Measurements from ENCODE around the gene NT5DC4.

DNA sequence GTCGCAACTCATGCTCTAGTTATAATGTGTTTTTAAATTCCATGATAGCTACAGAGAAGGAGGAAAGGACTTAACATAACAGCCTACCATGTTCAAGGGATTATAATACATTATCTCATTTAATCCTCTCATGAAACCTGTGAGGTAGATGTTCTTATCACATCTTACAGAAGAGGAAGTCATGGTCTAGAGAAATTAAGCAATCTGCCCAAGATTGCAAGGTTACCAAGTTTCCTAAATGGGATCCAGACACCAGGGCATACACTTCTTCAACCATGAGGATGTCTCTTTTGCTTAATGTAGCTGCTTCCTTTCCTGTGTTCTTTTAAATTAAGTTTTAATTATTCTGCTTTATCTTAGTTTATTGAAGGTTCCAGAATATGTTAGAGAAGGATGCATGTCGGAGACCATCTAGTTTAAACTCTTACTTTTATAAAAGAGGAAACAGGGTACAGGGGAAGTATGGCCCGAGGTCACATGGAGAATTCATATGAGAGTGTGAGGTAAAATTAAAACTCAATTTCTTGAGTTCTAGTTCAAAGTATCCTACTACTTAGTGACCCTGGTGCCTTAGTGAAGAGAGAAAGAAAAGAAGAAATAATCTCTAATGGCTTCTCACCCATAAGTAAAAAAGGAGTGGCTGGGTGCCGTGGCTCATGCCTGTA lies 67.0 kb downstream of the NT5DC4 start:
- no peak for TF ChIP-seq EGR1 (IDR thresholded peaks at IDR 0.05; ENCODE audit: low read depth in 2 of 2)
- TF ChIP-seq YY1 (IDR thresholded peaks at IDR 0.05), result no peak
- TF ChIP-seq, protein P1, sequence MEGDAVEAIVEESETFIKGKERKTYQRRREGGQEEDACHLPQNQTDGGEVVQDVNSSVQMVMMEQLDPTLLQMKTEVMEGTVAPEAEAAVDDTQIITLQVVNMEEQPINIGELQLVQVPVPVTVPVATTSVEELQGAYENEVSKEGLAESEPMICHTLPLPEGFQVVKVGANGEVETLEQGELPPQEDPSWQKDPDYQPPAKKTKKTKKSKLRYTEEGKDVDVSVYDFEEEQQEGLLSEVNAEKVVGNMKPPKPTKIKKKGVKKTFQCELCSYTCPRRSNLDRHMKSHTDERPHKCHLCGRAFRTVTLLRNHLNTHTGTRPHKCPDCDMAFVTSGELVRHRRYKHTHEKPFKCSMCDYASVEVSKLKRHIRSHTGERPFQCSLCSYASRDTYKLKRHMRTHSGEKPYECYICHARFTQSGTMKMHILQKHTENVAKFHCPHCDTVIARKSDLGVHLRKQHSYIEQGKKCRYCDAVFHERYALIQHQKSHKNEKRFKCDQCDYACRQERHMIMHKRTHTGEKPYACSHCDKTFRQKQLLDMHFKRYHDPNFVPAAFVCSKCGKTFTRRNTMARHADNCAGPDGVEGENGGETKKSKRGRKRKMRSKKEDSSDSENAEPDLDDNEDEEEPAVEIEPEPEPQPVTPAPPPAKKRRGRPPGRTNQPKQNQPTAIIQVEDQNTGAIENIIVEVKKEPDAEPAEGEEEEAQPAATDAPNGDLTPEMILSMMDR (IDR thresholded peaks at IDR 0.05; ENCODE audit: low read depth, low read length, missing input control), result no peak
- no peak for TF ChIP-seq GABPA (IDR thresholded peaks at IDR 0.05 in 1 of 2, conservative IDR thresholded peaks at IDR 0.05 in 1 of 2)
- no peak for TF ChIP-seq HNF4A (conservative IDR thresholded peaks at IDR 0.05)
- TF ChIP-seq RXRA (IDR thresholded peaks at IDR 0.05), result no peak
- TF ChIP-seq REST (IDR thresholded peaks at IDR 0.05), result no peak
- no peak for TF ChIP-seq SP1 (IDR thresholded peaks at IDR 0.05)
- no peak for TF ChIP-seq ATF3 (IDR thresholded peaks at IDR 0.05)
- TF ChIP-seq, protein P2, sequence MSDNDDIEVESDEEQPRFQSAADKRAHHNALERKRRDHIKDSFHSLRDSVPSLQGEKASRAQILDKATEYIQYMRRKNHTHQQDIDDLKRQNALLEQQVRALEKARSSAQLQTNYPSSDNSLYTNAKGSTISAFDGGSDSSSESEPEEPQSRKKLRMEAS (IDR thresholded peaks at IDR 0.05), result no peak
- TF ChIP-seq FOXA1 (IDR thresholded peaks at IDR 0.05), result no peak
- TF ChIP-seq JUND (IDR thresholded peaks at IDR 0.05), result no peak
- no peak for TF ChIP-seq TAF1 (conservative IDR thresholded peaks at IDR 0.05)
- TF ChIP-seq RAD21 (IDR thresholded peaks at IDR 0.05), result no peak
